GM12874 (cell line): ENCODE results near the gene ZFC3H1.

Experiments
- CTCF ChIP-seq: IDR thresholded peaks from 2 replicates; pipeline ENCODE4 v1.5.1; 2011; ENCODE audit warnings: low read depth, mild to moderate bottlenecking, control low read depth, low read length, moderate library complexity; ENCODE audit not compliant: insufficient read depth

ZFC3H1 gene

GRCh38 chr12:71695782-71696181 is 32.1 kb upstream of the ZFC3H1 start:
- TF ChIP-seq CTCF: no peak

- TF ChIP-seq CTCF: no peak
Observed at GRCh38 chr12:71694099-71694820, 30.6 kb upstream of the ZFC3H1 start.

- TF ChIP-seq CTCF: no peak
Observed at GRCh38 chr12:71693126-71693525, 29.5 kb upstream of the ZFC3H1 start.

GRCh38 chr12:71691504-71692129 is 28.0 kb upstream of the ZFC3H1 start:
- TF ChIP-seq CTCF: no peak

GRCh38 chr12:71688961-71689570 is 25.4 kb upstream of the ZFC3H1 start:
- TF ChIP-seq CTCF: no peak

GRCh38 chr12:71686658-71687025 is 23.0 kb upstream of the ZFC3H1 start:
- TF ChIP-seq CTCF: no peak

- TF ChIP-seq CTCF: peak; percentile 28; the same call in 1 of the 2 replicates
Observed at GRCh38 chr12:71685914-71686657, 22.4 kb upstream of the ZFC3H1 start, which contains the start of gene TMEM19. Gene TMEM19, plus strand, starts transcription at chr12:71686082. Its CDS starts 599 bp downstream, at chr12:71686681.
